Hematopoietic multipotent progenitor cell treated with erythropoietin and hydrocortisone succinate and interleukin-3 and kit ligand, for 17 days (in vitro differentiated cells): Measurements from ENCODE around the gene DIO3.

ENCODE experiments used
- DNase-seq: peaks from one replicate; pipeline ENCODE4 v3.0.0-alpha.2; 2015; ENCODE audit warnings: low spot score

The DIO3 gene

DNA sequence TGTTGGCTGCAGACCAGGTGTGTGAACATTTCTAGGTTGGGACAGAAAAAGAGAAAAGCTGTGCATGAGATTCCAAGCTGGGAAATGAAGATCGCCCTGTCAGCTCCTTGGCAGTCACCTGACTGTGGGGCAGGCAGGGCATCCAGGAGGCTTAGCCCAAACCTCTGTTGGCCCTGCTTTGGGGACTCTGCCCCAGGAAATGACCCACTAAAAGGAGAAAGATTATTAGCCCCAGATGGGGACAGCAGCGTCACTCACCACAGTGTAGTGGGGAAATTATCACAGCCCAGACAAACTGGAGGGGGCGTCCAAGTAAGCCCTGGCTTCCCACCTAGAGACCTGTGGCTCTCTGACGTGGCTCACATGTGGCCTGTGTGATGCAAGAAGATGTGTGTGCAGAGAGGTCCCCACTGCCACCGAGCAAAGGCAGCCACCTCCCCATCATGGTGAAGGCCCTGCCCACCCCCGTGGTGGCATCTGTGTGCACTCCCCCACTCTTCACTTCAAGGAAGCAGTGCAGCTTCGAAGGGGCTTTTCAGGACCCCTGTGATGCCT is 39.1 kb downstream of the DIO3 start:
- DNase-seq: no peak

GRCh38 chr14:101600891-101601605 is 39.8 kb downstream of the DIO3 start:
- DNase-seq: no peak

GRCh38 chr14:101601606-101602465 is 40.5 kb downstream of the DIO3 start:
- DNase-seq: no peak

- no peak for DNase-seq
Observed at GRCh38 chr14:101602466-101602840, 41.2 kb downstream of the DIO3 start.

GRCh38 chr14:101603096-101603495 is 41.8 kb downstream of the DIO3 start:
- no peak for DNase-seq

DNA sequence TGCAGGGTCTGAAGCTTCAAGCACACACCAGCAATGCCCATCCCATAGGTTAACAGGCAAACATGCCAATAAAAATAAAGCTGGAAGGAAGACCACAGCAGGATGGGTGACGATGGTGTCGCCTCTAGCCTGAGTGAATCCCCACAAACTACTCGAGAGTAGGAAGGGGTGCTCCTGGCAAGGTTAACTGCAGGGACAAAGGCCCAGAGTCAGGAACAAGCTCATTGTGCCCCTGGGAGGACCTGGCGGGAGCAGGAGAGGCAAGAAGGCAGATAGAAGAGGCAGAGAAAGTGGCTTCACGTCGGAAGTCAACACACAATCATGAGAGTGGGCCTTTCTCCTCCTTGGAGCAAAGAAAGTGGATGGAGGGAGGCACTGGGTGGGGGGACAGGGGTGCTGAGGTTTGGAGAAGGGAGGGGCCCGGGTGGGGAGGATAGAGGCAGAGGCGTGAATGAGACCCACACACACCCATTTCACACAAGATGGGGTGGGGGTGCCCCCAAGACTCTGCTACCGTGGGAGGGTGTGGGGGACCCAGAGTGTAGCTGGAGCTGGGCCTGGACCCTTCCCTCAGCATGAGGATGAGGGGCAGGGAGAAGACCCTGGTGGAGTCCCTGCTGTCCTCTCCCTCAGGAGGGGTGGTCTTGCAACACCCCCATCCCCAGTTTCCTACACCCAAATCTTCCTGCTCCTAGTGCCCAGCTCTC is 43.1 kb downstream of the DIO3 start:
- no peak for DNase-seq

GRCh38 chr14:101604935-101605780 is 43.9 kb downstream of the DIO3 start:
- DNase-seq: no peak

GRCh38 chr14:101605836-101606235 is 44.5 kb downstream of the DIO3 start:
- no peak for DNase-seq
